GM19395 (cell line): Measurements from ENCODE around the gene KRT37.

Source experiments
- ATAC-seq: cut with Tn5 transposase; IDR thresholded peaks from one replicate; pipeline ENCODE4 v1.9.1; 2021; ENCODE audit warnings: mild to moderate bottlenecking, moderate library complexity; ENCODE audit not compliant: unreplicated experiment

Gene KRT37

DNA sequence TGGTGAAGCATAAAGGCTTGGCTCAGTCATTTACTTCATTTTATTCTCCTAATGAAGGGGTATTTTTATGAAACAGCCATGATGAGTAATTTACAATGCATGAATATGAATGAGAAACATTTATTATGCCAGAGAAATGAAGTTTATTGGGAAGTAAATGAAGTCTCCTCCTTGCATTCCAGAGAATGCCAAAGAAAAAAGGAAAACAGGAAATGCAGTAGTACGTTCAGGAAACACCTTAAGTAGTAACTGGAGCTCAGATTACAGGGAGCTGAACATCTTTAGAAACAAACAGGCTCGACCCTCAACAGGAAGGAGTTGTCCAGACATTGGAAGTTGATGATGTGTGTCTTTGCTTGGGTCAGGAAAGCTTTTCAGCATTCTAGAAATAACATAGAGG is 46.8 kb downstream of the KRT37 start:
- ATAC-seq, result no peak
